Neural progenitor cell (in vitro differentiated cells): Measurements from ENCODE around the gene TRIM26. TPM values are rescaled to one million over a fixed set of nuclear protein-coding genes. Genes with fewer than 3 reads are reported as not detected.

Experiments
- DNase-seq: peaks from one replicate; pipeline ENCODE4 v3.0.0-alpha.2; 2016; ENCODE audit warnings: low spot score
- H2AFZ ChIP-seq: fragments of 200-600 bp; sonication (generic); replicated peaks from 2 replicates; pipeline ENCODE4 v1.6.1; 2016; ENCODE audit warnings: antibody characterized with exemption
- H3F3A ChIP-seq: fragments of 200-600 bp; sonication (generic); 2 replicates; pipeline ENCODE4 v1.6.1; 2016; ENCODE audit warnings: antibody characterized with exemption, low read depth
- H3K27ac ChIP-seq: fragments of 200-600 bp; sonication (generic); 2 replicates; pipeline ENCODE4 v1.5.1; 2016; ENCODE audit warnings: mild to moderate bottlenecking
- H3K27me3 ChIP-seq: fragments of 200-600 bp; sonication (generic); 2 replicates; pipeline ENCODE4 v1.6.1; 2016; ENCODE audit warnings: mild to moderate bottlenecking, moderate library complexity
- H3K36me3 ChIP-seq: fragments of 200-600 bp; sonication (generic); 2 replicates; pipeline ENCODE4 v1.5.1; 2016
- H3K4me1 ChIP-seq: fragments of 200-600 bp; sonication (generic); 2 replicates; pipeline ENCODE4 v1.6.1; 2016; ENCODE audit warnings: mixed run types
- H3K4me2 ChIP-seq: fragments of 200-600 bp; sonication (generic); 2 replicates; pipeline ENCODE4 v1.6.1; 2016
- H3K4me3 ChIP-seq: fragments of 200-600 bp; sonication (generic); 2 replicates; pipeline ENCODE4 v1.5.1; 2016
- H3K79me2 ChIP-seq: fragments of 200-600 bp; sonication (generic); 2 replicates; pipeline ENCODE4 v1.6.1; 2016; ENCODE audit warnings: low read depth
- H3K9ac ChIP-seq: fragments of 200-600 bp; sonication (generic); 2 replicates; pipeline ENCODE4 v1.6.1; 2016
- H3K9me3 ChIP-seq: fragments of 200-600 bp; sonication (generic); 2 replicates; pipeline ENCODE4 v1.5.1; 2016; ENCODE audit warnings: low read depth
- H4K20me1 ChIP-seq: fragments of 200-600 bp; sonication (generic); 2 replicates; pipeline ENCODE4 v1.6.1; 2016; ENCODE audit warnings: low read depth
- H3K27ac Mint-ChIP-seq: 3 replicates; pipeline ENCODE4 v1.8.0; 2021; ENCODE audit warnings: mixed read lengths
- H3K27me3 Mint-ChIP-seq: 2 replicates; pipeline ENCODE4 v1.8.0; 2022; ENCODE audit warnings: low read depth, mild to moderate bottlenecking, inconsistent platforms, moderate library complexity, mixed read lengths; ENCODE audit not compliant: insufficient read depth
- H3K36me3 Mint-ChIP-seq: 3 replicates; pipeline ENCODE4 v1.8.0; 2021; ENCODE audit warnings: mixed read lengths
- H3K4me1 Mint-ChIP-seq: 3 replicates; pipeline ENCODE4 v1.8.0; 2021; ENCODE audit warnings: mixed read lengths
- H3K4me3 Mint-ChIP-seq: 3 replicates; pipeline ENCODE4 v1.8.0; 2021; ENCODE audit warnings: mild to moderate bottlenecking, moderate library complexity, mixed read lengths
- H3K9me3 Mint-ChIP-seq: 3 replicates; pipeline ENCODE4 v1.8.0; 2020; ENCODE audit warnings: mixed read lengths
- EZH2 ChIP-seq: fragments of 200-600 bp; sonication (generic); IDR thresholded peaks from 2 replicates; pipeline ENCODE4 v1.6.1; 2017; ENCODE audit warnings: antibody characterized with exemption, mild to moderate bottlenecking, moderate library complexity
- EZH2phosphoT487 ChIP-seq: fragments of 200-600 bp; sonication (generic); IDR thresholded peaks from 2 replicates; pipeline ENCODE4 v1.6.1; 2017; ENCODE audit warnings: antibody characterized with exemption
- total RNA-seq: library from RNA; depleted of rRNA; stranded (reverse); fragments of >200 nt; gene quantifications from 2 replicates; pipeline ENCODE4 v1.2.3, GENCODE V29; 2015; ENCODE audit warnings: low replicate concordance
- TF ChIP-seq, protein P1 (sequence below): fragments of 200-600 bp; sonication (generic); IDR thresholded peaks from 2 replicates; pipeline ENCODE4 v1.5.1; 2017; ENCODE audit warnings: antibody characterized with exemption, mild to moderate bottlenecking

The TRIM26 gene
- total RNA-seq, 1 donor from 2014 or later: 8.3 TPM

DNA sequence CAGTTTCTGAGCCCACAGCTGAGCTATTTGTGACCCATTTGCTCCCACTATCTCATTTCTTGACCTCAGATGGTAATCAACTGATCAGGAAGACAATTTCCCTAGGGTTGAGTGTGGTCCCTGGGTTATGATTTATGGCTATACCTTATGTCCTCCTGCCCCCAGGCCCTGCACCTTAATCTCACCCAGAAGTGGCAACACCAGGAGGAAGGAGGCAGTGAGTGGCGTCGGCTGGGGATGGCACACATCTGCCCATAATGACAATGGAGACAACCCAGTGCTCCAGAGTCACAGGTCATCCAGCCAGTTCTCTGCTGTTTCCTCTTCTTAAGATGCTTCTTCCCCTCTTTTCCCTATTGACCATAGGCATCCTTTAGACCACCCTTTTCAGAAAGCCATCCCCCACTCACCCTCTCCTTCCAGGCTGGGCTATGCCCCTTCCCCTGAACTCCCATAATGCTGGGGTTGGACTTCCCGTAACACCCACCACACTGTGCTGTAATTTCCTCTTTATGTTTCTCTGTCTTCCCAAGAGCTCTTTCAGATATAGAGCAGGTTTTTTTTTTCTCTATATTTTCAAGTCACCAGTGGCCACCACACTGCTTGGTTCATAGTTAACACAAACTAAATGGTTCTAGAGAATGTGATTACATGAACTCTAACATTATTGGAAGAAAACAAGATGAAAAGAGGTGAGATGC is 60.1 kb downstream of the TRIM26 start:
- TF ChIP-seq, protein P1, sequence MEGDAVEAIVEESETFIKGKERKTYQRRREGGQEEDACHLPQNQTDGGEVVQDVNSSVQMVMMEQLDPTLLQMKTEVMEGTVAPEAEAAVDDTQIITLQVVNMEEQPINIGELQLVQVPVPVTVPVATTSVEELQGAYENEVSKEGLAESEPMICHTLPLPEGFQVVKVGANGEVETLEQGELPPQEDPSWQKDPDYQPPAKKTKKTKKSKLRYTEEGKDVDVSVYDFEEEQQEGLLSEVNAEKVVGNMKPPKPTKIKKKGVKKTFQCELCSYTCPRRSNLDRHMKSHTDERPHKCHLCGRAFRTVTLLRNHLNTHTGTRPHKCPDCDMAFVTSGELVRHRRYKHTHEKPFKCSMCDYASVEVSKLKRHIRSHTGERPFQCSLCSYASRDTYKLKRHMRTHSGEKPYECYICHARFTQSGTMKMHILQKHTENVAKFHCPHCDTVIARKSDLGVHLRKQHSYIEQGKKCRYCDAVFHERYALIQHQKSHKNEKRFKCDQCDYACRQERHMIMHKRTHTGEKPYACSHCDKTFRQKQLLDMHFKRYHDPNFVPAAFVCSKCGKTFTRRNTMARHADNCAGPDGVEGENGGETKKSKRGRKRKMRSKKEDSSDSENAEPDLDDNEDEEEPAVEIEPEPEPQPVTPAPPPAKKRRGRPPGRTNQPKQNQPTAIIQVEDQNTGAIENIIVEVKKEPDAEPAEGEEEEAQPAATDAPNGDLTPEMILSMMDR: no peak
- no peak for TF ChIP-seq EZH2phosphoT487
- no peak for TF ChIP-seq EZH2
- Mint-ChIP-seq H3K4me1 (no peaks in the 10 kb centered on the region), H3K27me3 (peaks cover 2% of the 10 kb centered on the region), H3K9me3 (no peaks in the 10 kb centered on the region), H3K27ac (no peak overlapping the region), H3K36me3 (no peaks in the 10 kb centered on the region), H3K4me3 (no peak overlapping the region)
- H3K36me3 ChIP-seq: no peaks in the 10 kb centered on the region
- H3K4me2 ChIP-seq: no peak overlapping the region
- H3K9ac ChIP-seq: no peak overlapping the region
- H3F3A ChIP-seq: no peaks in the 10 kb centered on the region
- no peaks in the 10 kb centered on the region for H3K9me3 ChIP-seq
- no peak overlapping the region for H3K4me3 ChIP-seq
- H2AFZ ChIP-seq: no peak overlapping the region
- DNase-seq: no peak
- H3K4me1 ChIP-seq: no peaks in the 10 kb centered on the region
- no peaks in the 10 kb centered on the region for H3K79me2 ChIP-seq
- H3K27ac ChIP-seq: no peak overlapping the region
- H4K20me1 ChIP-seq: no peaks in the 10 kb centered on the region
- H3K27me3 ChIP-seq: peaks cover 15% of the 10 kb centered on the region

DNA sequence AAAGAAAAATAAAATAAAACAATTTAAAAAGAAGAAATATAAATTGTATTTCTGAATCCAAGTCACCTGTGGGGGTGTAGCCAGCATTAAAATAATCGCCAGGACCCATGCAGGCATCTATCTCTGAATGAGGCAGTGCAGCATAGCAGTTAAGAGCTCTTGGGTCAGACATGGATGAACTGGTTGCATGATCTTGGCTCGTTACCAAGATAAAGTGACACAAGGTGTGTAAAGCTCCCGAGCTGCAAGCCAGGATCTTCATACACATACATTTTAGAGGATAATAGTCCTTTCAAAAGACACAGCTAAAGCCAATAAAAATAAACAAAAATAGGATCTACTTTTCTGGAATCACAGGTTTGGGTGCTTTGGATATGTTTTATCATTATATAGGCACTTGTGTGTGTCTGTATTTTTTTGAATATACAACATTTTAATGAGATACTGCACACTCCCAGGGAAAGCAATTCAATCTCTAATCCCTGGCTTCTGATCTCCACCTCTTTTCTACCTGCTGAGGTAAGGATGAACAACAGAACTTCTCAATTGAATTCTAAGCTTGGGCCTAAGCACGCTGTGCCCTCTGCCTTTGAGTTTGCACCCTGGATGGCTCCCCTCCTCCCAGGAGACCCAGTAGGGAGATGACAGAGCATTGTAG is 61.1 kb downstream of the TRIM26 start:
- H2AFZ ChIP-seq: no peak overlapping the region
- peaks cover 11% of the 10 kb centered on the region for H3K27me3 ChIP-seq
- no peaks in the 10 kb centered on the region for H3K36me3 Mint-ChIP-seq
- H3K4me2 ChIP-seq: no peak overlapping the region
- peaks cover 2% of the 10 kb centered on the region for H3K27me3 Mint-ChIP-seq
- H3K4me1 ChIP-seq: no peaks in the 10 kb centered on the region
- H3K79me2 ChIP-seq: no peaks in the 10 kb centered on the region
- no peak overlapping the region for H3K27ac ChIP-seq
- DNase-seq: no peak
- no peaks in the 10 kb centered on the region for H3K36me3 ChIP-seq
- no peaks in the 10 kb centered on the region for H3K9me3 ChIP-seq
- H3K9me3 Mint-ChIP-seq: no peaks in the 10 kb centered on the region
- H3K4me3 ChIP-seq: no peak overlapping the region
- no peak overlapping the region for H3K9ac ChIP-seq
- no peaks in the 10 kb centered on the region for H3F3A ChIP-seq
- no peak overlapping the region for H3K27ac Mint-ChIP-seq
- TF ChIP-seq, protein P1: no peak
- TF ChIP-seq EZH2 (no peak), EZH2phosphoT487 (no peak)
- H4K20me1 ChIP-seq: no peaks in the 10 kb centered on the region
- H3K4me1 Mint-ChIP-seq: no peaks in the 10 kb centered on the region
- H3K4me3 Mint-ChIP-seq: no peak overlapping the region

DNA sequence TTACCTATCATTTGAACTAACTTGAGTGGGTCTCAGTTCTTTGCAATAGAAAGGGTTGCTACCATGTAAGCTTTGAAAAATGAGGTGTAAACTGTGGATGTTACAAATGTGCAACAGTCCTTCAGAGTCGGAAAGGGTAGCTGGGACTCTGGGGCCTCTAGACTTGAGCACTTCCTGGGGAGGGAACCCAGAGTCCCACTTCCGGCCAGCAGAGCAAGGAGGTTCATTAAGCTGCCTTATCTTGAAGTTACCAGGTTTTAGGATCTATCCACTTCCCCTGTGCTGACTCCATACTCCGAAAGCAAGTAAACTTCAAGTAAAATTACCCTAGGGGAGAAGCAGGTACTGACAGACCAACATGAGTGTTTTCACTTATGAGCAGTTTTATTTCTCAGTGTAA is 61.6 kb downstream of the TRIM26 start:
- H3K9ac ChIP-seq: no peak overlapping the region
- H3K36me3 ChIP-seq: no peaks in the 10 kb centered on the region
- TF ChIP-seq EZH2 (no peak), EZH2phosphoT487 (no peak)
- TF ChIP-seq, protein P1: no peak
- no peak overlapping the region for H3K4me3 Mint-ChIP-seq
- no peaks in the 10 kb centered on the region for H3F3A ChIP-seq
- no peak for DNase-seq
- H3K27me3 ChIP-seq: peaks cover 11% of the 10 kb centered on the region
- no peak overlapping the region for H2AFZ ChIP-seq
- H3K4me2 ChIP-seq: no peak overlapping the region
- no peak overlapping the region for H3K27ac ChIP-seq
- H3K79me2 ChIP-seq: no peaks in the 10 kb centered on the region
- H3K27ac Mint-ChIP-seq: no peak overlapping the region
- no peaks in the 10 kb centered on the region for H4K20me1 ChIP-seq
- no peaks in the 10 kb centered on the region for H3K4me1 ChIP-seq
- H3K9me3 ChIP-seq: no peaks in the 10 kb centered on the region
- H3K4me3 ChIP-seq: no peak overlapping the region
- H3K27me3 Mint-ChIP-seq: peaks cover 2% of the 10 kb centered on the region
- no peaks in the 10 kb centered on the region for H3K36me3 Mint-ChIP-seq
- no peaks in the 10 kb centered on the region for H3K4me1 Mint-ChIP-seq
- no peaks in the 10 kb centered on the region for H3K9me3 Mint-ChIP-seq
